T-helper 1 cell (primary cell): ENCODE measurements around the gene DUSP11.

Experiments
- DNase-seq, 5 donors: peaks; one replicate each; pipeline ENCODE4 v3.0.0-alpha.2; 2012 to 2020

The DUSP11 gene

DNA sequence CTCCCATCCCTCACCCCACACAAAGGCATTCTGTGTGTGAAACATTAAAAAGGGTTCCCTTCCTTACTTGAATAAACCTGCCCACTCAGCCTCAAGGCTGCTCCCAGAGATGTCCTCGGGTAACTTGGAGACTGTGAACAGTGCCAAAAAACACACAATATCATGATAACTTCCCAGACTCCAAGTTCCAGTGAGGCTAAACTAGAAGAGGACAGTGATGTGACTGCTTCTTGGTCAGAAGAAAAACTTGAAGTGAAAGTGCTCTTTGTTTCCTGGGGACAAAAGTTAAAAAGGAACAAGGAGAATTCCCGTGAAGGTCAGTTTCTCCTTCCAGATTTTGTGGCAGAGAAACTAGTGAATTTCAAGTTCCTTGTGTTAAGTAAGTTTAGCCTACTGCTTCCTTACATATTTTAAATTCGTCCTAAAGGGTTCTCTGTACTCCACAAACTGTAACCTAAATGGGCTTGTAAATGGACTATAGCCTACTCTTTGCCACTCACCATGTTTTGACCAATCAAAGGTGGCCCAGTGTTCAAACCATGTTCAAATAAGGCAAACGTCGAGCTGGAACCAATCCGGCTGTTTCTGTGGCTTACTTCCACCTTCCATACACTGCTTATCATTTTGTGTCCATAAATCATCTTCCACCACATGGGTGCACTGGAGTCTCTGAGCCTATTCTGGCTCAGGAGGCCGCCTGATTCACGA lies 63.2 kb downstream of the DUSP11 start:
- no peak for DNase-seq

DNA sequence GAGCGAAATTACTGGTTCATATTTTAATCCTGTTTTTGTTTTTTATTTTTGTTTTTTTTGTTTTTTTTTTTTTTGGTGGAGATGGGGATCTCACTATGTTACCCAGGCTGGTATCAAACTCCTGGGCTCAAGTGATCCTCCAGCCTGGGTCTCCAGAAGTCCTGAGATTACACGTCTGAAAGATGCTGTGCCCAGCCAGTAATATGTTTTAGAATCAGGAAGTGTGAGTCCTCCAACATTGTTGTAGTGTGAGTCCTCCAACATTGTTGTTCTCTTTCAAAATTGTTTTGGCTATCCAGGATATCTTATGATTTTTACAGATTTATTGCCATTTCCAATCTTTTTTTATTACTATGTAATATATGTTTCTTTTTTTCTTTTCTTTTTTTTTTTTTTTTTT lies 65.8 kb downstream of the DUSP11 start:
- no peak for DNase-seq
